ENCODE results near the gene TMEM225B.
"Not testable (repeated sequence)": the region's sequence is repeated elsewhere in the genome, so short reads cannot be mapped to it uniquely, and the experiment has no call there.

The TMEM225B gene

DNA sequence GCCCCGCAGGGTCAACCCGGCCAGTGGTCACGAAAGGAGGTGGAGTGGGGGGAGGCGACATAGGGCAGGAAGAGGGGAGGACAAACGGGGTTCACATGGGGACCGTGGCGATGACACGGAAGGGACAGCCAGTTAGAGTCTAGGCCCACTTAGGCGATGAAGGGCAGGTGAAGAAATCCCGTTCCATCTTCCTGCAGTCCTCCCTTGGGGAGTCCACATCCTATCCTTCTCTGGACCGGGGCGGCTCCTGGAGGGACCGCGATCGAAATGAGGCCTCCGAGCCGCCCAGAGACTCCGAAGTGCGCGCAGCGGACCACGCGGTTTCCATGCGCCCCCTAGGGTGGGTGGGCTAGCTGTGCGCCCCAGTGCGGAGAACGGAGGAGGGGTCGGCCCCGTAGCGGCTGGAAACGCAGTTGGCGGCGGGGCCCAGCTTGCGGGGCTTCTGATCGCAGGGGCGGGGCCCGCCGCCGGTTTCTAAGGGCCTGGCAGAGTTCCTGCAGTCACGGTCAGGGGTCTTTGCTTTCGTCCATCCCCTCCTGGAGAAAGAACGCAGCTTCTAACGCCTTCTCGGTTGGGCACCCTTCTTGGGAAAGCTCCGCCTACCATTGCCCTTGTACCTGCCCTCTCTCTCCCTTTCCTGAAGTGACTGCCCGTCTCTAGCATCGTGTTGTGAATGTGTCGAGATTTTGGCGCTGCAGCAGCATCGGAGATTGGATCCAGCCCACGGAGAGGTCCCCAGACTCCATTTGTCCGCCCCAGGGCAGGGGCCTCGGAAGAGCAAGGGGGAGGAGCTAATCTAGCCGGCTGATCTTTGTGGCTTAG lies 17.9 kb upstream of the TMEM225B start:
- DNase-seq, result peak; percentile 55

DNA sequence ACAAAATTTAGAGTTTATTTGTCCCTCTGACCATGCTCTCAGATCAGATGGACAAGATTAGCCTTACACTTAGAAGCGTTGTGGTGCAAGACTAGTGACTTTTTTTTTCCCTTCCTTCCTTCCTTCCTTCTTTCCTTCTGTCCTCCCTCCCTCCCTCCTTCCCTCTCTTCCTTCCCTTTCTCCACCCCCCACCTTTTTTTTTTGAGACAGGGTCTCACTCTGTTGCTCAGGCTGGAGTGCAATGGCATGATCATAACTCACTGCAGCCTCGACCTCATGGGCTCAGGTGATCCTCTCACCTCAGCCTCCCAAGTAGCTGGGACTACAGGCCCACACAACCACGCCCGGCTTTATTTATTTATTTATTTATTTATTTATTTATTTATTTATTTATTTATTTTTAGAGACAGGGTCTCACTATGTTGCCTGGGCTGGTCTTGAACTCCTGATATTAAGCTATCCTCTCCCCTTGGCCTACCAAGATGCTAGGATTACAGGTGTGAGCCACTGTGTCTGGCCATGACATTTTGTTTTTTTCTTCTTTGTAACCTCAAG lies 17.2 kb upstream of the TMEM225B start:
- not testable (repeated sequence) for DNase-seq

DNA sequence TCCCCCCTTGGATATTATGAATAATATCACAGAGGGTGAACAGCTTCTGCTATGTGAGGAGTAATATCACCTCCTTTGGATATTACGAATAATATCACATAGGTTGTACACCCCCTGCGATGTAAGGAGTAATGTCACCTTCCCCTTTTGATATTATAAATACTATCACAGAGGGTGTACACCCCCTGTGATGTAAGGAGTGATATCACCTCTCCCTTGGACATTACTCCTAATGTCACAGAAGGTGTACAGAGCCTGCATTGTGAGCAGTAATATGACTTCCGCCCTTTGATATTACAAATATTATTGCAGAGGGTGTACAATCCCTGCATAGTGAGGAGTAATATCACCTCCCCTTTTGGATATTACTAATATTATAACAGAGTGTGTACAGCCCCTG lies 9.2 kb upstream of the TMEM225B start:
- DNase-seq, result no peak

DNA sequence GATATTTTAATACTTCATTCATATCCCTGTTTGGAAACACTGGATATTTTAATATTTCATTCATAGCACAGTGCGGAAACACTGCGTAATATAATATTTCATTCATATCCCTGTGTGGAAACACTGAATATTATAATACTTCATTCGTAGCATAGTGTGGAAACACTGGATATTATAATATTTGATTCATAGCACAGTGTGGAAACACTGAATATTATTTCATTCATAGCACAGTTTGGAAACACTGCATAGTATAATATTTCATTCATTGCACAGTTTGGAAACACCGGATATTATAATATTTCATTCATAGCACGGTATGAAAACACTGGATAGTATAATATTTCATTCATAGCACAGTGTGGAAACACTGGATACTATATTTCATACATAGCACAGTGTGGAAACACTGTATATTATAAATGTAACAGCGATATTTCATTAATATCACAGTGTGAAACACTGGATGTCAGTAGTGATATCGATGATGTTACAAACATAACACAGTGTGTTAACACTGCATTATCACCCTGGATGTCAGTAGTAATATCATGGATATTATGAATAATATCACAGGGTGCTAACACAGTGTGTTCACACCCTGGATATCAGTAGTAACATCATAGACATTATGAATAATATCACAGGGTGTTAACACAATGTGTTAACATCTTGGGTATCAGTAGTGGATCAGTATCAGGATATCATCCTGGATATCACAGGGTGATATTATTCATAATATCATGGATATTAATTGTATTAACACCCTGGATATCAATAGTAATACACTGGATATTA lies 2.9 kb upstream of the TMEM225B start:
- no peak for DNase-seq

DNA sequence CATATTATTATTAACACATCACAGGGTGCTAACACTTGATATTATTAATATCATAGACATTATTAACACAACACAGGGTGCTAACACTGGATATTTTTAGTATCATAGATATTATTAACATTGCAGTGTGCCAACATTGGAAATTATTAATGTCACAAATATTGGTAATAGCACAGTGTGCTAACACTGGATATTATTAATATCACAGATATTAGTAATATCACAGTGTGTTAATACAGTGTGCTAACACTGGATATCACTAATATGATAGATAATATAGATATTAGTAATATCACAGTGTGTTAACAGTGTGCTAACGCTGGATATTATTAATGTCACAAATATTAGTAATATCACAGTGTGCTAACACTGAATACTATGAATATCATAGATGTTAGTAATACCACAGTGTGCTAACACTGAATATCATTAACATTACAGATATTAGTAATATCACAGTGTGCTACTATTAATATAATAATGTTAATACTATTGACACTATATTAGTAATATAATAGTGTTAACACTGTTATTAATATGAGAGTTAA lies 1.6 kb upstream of the TMEM225B start:
- no peak for DNase-seq

DNA sequence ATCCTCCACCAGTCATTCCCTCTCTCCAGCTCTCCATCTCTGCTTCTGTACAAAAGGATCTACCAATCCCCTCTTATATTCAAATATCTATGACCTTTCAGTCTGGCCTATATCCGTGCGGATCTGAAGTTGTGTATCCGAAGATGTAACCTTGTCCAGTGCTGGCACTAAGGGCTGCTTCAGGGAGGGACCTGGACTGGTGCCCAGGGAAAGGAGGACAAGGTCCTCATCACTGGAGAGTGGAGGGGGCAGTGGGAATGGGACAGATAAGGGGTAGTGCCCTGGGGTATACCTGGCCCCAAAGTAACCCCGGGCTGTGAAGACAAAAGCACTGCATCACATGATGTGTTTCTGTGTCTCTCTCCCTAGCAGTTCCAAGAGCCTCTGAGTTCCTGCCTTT lies 1.8 kb downstream of the TMEM225B start:
- DNase-seq, result no peak

DNA sequence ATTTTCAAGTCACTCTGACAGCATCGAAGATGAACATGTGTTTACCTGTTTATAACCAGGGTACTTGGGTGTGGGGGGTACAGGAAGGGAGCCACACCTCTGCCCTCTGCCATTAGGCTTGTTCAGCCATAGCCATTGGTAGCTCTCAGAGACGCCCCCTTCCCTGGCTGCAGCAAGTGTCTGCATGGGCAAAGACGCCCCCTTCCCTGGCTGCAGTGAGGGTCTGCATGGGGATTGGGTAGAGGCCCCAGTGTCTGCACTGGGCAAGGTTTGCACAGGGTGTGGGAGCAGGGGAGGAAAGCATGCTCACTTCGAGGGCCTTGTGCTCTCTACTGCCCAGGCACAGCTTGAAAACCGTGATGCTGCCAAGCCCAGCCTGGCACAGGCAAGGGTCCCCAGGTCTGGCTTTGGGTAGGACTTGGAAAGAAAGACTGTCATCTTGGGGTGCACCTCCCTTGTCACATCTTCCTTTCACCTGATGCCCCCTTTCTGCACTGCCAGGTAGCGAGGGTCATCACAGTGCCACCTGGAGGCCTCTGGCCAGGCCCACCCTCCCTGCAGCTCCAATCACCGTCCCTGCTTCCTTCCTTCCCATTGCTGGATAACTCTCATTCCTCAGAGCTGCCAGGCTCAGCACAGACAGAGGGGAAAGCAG lies 3.7 kb downstream of the TMEM225B start:
- DNase-seq, result no peak

DNA sequence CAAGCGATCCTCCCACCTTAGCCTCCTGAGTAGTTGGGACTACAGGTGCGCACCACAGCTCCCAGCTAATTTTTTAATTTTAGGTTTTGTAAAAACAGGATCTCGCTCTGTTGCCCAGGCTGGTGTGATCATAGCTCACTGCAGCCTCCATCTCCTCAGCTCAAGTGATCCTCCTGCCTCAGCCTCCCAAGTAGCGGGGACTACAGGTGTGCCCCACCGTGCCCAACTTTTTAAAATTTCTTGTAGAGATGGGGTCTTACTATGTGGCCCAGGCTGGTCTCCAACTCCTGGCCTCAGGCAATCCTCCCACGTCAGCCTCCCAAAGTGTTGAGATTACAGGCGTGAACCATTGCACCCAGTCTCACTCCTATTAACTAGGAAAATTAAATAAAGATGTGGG lies 7.5 kb downstream of the TMEM225B start:
- DNase-seq, result no peak

DNA sequence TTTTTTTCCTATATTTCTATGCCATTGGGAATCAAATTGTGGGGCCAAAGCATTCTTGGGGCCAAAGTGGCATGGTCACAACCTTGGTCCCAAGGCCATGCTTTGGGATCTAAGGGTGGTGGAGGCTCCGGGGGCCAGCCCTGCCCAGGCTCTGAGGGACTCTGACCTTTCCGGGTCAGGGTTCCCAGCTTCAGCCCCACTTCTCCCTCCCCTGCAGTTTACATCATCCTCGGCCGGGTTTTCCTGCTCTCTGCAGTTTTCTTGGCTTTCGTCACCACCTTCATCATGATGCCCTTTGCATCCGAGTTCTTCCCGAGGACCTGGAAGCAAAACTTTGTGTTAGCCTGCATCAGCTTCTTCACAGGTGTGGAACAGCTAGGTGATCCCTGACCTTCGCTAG lies 8.5 kb downstream of the TMEM225B start:
- DNase-seq, result no peak

DNA sequence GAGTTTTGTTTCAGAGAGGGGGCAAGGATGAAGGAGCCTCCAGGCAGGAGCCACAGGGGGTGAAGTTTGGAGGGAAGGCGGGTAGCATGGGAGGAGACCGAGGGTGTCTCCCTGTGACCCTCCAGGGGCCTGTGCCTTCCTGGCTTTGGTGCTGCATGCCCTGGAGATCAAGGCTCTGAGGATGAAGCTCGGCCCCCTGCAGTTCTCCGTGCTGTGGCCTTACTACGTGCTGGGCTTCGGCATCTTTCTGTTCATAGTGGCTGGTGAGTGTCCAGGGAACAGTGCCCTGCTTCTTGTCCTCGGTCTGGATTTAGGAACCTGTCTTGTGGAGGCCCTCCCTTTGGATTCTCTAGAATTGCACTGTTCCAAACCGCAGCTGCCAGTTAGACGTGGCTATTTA lies 9.5 kb downstream of the TMEM225B start:
- no peak for DNase-seq

DNA sequence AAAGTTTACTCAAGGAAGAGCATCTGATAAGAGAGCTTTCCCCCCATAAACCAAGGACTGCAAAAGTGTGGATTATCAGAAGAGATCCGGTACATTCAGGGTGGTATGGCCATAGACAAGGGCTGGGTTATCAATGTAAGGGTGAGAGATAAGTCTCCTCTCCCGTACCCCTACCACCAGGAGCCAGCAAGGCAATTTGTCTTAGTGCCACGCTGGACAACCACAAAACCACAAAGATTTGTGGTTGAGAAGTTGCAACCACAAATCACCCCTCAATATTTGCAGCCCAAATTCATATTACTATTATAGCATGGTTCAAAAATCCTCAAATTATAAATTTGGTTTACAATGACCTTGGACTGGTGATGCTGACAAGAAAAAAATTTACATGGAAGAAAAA lies 16.4 kb downstream of the TMEM225B start:
- DNase-seq, result no peak

DNA sequence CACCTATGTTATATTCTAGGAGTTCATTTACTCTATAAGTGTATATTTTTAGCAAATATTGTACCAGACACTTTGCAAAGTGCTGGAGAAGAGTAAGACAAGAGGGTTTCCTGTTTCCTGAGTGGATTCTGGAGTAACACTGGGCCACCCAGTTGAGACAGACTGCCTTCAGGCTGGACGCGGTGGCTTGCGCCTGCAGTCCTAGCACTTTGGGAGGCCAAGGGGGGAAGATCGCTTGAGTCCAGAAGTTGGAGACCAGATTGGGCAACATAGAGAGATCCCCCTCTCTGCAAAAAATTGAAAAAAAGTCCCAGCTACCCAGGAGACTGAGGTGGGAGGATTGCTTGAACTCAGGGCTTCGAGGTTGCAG lies 17.9 kb downstream of the TMEM225B start:
- no peak for DNase-seq

DNA sequence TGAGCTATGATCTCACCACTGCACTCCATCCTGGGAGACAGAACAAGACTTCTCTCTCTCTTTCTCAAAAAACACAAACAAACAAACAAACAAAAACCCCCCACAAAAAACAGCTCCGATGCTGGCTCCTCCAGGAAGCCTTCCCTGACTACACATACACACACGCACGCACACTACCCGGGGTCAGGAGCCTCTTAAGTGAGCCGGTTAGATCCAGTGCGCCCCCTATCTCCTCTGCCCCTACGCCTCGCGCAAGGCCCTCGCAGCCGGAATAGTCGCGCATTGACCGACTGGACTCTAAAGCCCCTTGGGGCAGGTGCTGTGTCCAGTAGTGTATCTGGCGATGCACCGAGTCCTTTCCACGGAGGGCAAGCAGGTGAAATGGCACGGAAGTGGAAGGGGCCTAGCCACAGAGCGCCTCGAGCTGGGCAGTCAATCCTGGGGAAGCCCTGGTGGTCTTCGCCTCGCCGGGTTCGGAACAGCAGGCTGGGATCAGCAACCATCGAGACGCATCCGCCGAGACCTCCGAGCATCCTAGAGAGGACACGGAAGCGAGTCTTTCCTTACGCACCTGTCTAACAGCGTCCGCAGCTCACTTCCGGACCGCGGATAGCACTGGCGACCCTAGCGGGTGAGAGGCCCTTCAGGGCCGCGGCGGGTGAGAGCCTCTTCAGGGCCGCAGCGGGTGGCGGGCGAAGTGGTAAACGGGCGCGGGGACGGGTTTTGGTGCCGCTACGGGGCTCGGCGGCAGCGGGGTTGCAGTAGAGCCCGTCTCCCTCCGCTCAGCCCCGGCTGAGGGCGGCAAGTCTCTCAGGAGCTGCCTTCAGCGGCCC lies 18.5 kb downstream of the TMEM225B start, which contains the start of gene ZSCAN25:
ZSCAN25 (plus strand) TSS at position 588 of the 833 bp plus-strand sequence. CDS start 2,661 bp downstream, outside the sequence.
- DNase-seq, result peak; percentile 78

DNA sequence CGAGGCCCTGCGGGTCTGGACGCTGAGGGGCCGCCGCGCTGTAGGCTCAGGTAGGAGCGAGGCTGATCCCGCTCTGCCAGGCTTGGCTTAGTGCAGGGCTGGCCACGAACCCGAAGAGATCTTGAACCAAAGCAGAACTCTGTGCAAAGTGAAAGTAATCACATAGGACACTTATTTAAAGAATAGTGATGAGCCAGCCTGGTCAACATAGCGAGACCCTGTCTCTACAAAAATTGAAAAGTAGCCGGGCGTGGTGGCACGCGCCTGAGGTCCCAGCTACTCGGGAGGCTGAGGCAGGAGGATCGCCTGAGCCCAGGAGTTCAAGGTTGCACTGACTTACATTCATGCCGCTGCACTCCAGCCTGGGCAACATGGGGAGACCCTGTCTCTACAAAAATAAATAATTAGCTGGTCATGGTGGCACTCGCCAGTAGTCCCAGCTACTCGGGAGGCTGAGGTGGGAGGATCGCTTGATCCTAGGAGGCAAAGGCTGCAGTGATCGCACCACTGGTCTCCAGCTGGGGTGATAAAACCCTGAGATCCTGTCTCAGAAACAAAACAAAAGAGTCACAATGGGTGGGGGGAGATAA lies 19.2 kb downstream of the TMEM225B start:
- DNase-seq, result no peak

DNA sequence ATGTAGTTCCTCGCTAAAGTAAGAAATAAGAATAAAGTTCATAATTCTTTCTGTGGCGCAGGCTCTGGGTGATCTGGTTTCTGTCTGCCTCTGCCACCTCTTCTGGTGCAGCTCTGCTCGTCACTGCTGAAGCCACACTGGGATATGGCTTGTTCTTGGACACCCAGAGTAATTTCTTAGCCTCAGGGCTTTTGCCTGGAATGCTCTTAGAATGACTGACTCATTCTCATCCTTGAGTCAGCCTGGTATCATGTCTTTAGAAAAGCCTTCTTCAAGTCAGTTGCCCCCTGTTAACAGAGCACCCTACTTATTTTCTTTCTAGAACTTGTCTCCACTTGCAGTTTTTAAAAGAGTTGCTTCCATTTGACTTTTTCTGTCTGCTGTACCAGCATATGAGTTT lies 20.7 kb downstream of the TMEM225B start:
- DNase-seq, result no peak

DNA sequence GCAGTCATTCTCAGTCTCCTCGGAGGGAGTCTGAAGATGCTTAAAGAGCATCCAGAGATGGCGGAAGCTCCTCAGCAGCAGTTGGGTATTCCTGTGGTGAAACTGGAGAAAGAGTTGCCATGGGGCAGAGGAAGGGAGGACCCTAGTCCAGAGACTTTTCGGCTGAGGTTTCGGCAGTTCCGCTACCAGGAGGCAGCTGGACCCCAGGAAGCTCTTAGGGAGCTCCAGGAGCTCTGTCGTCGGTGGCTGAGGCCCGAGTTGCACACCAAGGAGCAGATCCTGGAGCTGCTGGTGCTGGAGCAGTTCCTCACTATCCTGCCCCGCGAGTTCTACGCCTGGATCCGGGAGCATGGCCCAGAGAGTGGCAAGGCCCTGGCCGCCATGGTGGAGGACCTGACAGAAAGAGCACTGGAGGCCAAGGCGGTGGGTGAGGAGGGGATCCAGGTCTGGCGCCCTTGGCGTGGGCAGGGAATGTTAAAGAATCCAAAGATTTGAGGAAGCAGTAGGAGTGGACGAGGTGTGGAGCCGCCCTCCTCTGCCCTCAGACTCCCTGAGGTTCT lies 21.6 kb downstream of the TMEM225B start:
- no peak for DNase-seq

DNA sequence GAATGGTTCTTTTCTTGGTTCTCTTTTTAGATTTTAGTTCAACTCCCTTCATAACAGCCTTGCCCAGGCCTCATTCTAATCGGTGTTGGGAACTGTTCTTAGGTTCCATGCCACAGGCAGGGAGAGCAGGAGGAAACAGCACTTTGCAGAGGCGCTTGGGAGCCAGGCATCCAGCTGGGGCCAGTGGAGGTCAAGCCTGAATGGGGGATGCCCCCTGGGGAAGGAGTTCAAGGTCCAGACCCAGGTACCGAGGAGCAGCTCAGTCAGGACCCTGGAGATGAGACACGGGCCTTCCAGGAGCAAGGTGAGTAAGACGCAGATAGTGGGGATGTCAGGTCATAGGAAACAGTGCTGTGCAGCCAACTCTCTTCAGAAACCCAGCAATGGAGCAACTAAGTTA lies 23.2 kb downstream of the TMEM225B start:
- DNase-seq, result no peak

DNA sequence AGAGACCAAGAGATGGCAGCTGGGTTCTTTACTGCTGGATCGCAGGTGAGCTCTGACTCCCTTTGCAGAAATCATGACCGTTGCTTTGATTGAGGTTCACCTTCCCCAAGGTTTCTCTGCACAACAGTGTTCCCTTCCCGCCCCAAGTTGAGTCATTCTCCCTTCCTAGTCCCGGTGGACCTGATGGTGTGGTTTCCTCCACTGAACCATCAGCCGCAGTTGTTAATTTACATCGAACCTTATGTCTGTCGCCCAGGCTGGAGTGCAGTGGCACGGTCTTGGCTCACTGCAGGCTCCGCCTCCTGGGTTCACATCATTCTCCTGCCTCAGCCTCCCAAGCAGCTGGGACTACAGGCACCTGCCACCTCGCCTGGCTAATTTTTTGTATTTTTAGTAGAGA lies 24.5 kb downstream of the TMEM225B start:
- no peak for DNase-seq

DNA sequence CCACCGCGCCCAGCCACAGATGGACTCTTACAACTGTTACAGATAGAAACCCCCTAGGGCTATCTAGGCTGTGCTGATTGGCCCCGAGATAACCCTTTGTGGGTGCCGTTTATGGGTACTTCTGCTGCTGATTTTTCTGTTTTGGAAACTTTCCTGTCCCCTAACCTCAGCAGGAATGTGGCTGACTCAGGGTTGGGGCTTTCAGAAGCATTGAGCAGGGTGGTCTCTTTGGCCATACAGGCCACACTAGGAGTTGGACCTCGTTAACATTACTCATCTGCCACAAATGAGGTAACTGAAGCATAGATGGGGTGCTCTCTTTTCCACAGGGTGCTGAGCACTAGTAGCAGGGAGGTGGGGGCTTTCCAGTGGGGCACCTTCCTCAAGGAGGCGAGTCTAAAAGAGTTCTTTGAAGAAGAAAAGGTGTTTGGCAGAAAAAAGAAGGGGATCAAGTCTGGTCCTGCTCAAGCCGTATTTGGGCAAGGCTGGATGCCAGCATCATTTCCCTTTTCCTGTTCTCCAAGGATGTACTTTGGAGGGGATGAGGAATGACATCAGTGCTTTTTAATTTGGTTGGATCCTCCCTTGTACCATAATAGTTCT lies 25.1 kb downstream of the TMEM225B start:
- DNase-seq, result no peak

DNA sequence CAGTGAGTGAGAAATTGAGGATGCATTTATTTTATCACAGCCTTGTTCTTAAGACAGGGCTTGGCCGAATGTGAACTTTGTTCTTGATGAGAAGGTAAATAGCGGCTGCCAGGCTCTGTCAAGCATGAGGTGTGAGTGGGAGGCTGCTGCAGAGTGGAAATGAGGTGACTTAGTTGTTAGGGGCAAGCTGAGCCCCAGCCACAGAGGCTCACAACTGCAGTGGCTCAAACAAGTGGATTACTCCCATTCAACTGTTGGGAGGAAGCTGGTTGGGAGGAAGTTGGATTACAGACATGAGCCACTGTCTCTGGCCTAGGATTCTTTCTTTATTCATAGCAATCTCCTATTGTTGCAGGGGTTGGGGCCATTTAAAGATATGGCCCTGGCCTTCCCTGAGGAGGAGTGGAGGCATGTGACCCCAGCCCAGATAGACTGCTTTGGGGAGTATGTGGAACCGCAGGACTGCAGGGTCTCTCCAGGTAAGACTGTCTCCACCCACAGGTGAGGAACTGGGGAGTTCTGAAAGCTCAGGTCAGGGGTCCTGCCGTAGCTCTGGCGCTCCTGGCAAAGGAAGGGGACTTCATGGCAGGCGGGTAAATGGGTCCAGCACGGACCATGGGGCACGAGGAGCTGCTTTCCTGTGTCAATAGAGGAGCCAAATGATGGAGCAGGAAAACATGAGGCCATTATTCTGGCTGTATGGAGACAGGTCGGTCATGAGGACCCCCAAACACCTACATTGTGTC lies 25.8 kb downstream of the TMEM225B start:
- no peak for DNase-seq

Data from activated CD4-positive, alpha-beta T cell treated with anti-CD3 and anti-CD28 coated beads for 1 hour (primary cell).